ENCODE results near the gene FST.

DNA sequence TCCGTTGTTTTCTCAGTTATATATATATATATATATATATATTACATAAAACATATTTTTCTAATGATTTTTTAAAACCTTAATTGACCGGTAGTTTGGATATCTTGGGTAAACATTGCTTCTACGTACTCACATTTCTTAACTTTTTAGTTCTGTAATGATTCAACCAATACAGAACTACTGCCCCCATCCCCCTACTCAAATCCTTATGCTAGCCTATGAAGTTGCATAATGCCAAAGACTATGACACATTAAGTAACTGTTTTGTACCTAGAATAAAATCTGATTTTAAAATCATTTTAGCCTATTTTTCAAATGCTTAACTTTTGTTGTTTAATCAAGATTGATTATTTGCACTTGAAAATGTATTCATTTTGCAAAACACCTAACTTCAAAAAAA is 4.4 kb upstream of the FST start:
- TF ChIP-seq, protein P1, sequence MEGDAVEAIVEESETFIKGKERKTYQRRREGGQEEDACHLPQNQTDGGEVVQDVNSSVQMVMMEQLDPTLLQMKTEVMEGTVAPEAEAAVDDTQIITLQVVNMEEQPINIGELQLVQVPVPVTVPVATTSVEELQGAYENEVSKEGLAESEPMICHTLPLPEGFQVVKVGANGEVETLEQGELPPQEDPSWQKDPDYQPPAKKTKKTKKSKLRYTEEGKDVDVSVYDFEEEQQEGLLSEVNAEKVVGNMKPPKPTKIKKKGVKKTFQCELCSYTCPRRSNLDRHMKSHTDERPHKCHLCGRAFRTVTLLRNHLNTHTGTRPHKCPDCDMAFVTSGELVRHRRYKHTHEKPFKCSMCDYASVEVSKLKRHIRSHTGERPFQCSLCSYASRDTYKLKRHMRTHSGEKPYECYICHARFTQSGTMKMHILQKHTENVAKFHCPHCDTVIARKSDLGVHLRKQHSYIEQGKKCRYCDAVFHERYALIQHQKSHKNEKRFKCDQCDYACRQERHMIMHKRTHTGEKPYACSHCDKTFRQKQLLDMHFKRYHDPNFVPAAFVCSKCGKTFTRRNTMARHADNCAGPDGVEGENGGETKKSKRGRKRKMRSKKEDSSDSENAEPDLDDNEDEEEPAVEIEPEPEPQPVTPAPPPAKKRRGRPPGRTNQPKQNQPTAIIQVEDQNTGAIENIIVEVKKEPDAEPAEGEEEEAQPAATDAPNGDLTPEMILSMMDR (IDR thresholded peaks at IDR 0.05) = no peak
- TF ChIP-seq POLR2A (IDR thresholded peaks at IDR 0.05) = no peak
